ENCODE results near the gene CNTN4.

CNTN4 gene

GRCh38 chr3:2589336-2589969 lies 490.8 kb downstream of the CNTN4 start:
- DNase-seq = no peak
- no peak for ATAC-seq

GRCh38 chr3:2595486-2595885 lies 496.8 kb downstream of the CNTN4 start:
- ATAC-seq = no peak

GRCh38 chr3:2597615-2598014 lies 498.9 kb downstream of the CNTN4 start:
- DNase-seq (no peak), ATAC-seq (no peak)

More at GRCh38 chr3:2595486-2595885, 496.8 kb downstream of the CNTN4 start:
- DNase-seq = no peak

GRCh38 chr3:2599471-2599870 lies 500.8 kb downstream of the CNTN4 start:
- no peak for DNase-seq
- no peak for ATAC-seq

- DNase-seq (no peak), ATAC-seq (no peak)
Measured at GRCh38 chr3:2603692-2604289, 505.1 kb downstream of the CNTN4 start.

- ATAC-seq = no peak
- no peak for DNase-seq
Measured at GRCh38 chr3:2614578-2614977, 515.9 kb downstream of the CNTN4 start.

GRCh38 chr3:2615080-2615479 lies 516.4 kb downstream of the CNTN4 start:
- no peak for ATAC-seq
- DNase-seq = no peak

GRCh38 chr3:2623436-2623835 lies 524.8 kb downstream of the CNTN4 start:
- no peak for DNase-seq
- ATAC-seq = no peak

GRCh38 chr3:2628117-2628516 lies 529.5 kb downstream of the CNTN4 start:
- no peak for DNase-seq
- no peak for ATAC-seq

GRCh38 chr3:2635511-2635910 lies 536.8 kb downstream of the CNTN4 start:
- ATAC-seq (no peak), DNase-seq (no peak)

GRCh38 chr3:2643606-2644005 lies 544.9 kb downstream of the CNTN4 start:
- ATAC-seq (no peak), DNase-seq (no peak)

- no peak for DNase-seq
- ATAC-seq = no peak
Measured at GRCh38 chr3:2645001-2645400, 546.3 kb downstream of the CNTN4 start.

GRCh38 chr3:2650746-2651145 lies 552.1 kb downstream of the CNTN4 start:
- DNase-seq = no peak

GRCh38 chr3:2652386-2652785 lies 553.7 kb downstream of the CNTN4 start:
- ATAC-seq (no peak), DNase-seq (no peak)

More at GRCh38 chr3:2650746-2651145, 552.1 kb downstream of the CNTN4 start:
- ATAC-seq = no peak

GRCh38 chr3:2653706-2654105 lies 555.0 kb downstream of the CNTN4 start:
- DNase-seq = no peak
- ATAC-seq = no peak

GRCh38 chr3:2655229-2655701 lies 556.6 kb downstream of the CNTN4 start:
- ATAC-seq = no peak
- DNase-seq = no peak

- no peak for ATAC-seq
Measured at GRCh38 chr3:2656806-2657777, 558.4 kb downstream of the CNTN4 start.

GRCh38 chr3:2657971-2658370 lies 559.3 kb downstream of the CNTN4 start:
- no peak for ATAC-seq

More at GRCh38 chr3:2656806-2657777, 558.4 kb downstream of the CNTN4 start:
- no peak for DNase-seq

GRCh38 chr3:2659896-2660295 lies 561.2 kb downstream of the CNTN4 start:
- DNase-seq (no peak), ATAC-seq (no peak)

More at GRCh38 chr3:2657971-2658370, 559.3 kb downstream of the CNTN4 start:
- DNase-seq = no peak

- no peak for DNase-seq
- ATAC-seq = no peak
Measured at GRCh38 chr3:2661078-2661477, 562.4 kb downstream of the CNTN4 start.

GRCh38 chr3:2677501-2677900 lies 578.8 kb downstream of the CNTN4 start:
- DNase-seq = no peak

GRCh38 chr3:2680236-2680635 lies 581.6 kb downstream of the CNTN4 start:
- DNase-seq (no peak), ATAC-seq (no peak)

More at GRCh38 chr3:2677501-2677900, 578.8 kb downstream of the CNTN4 start:
- no peak for ATAC-seq

GRCh38 chr3:2684046-2684445 lies 585.4 kb downstream of the CNTN4 start:
- DNase-seq (no peak), ATAC-seq (no peak)

Data from stimulated activated naive CD8-positive, alpha-beta T cell treated with anti-CD3 and anti-CD28 coated beads, Interleukin-15, Interleukin-2, amounts not matched to agents 100 U/mL and 50 U/mL, for 24 hours (primary cell).